Left lung (tissue), 10 donors: ENCODE measurements around the gene POMC. TPM values are rescaled to one million over a fixed set of nuclear protein-coding genes. Genes with fewer than 3 reads are reported as not detected.
"Not testable (repeated sequence)": the region's sequence is repeated elsewhere in the genome, so short reads cannot be mapped to it uniquely, and the experiment has no call there.

Experiments
- ATAC-seq: fragments of 200-7000 bp; cut with Tn5 transposase; one replicate; pipeline ENCODE4 v1.9.1; 2020; ENCODE audit warnings: moderate library complexity
- DNase-seq, 4 donors: peaks; one replicate each; pipeline ENCODE4 v3.0.0-alpha.2; 2013 to 2020
- H3K27ac ChIP-seq, 2 donors: fragments of 200-600 bp; sonication (generic) in 1 of 2; one replicate each; pipeline versions ENCODE4 v1.5.0 to v1.8.0; 2020 to 2021
- H3K27me3 ChIP-seq, 2 donors: fragments of 200-600 bp; sonication (generic) in 1 of 2; one replicate each; pipeline versions ENCODE4 v1.5.0 to v1.8.0; 2020 to 2021
- H3K36me3 ChIP-seq, 2 donors: fragments of 200-600 bp; sonication (generic) in 1 of 2; one replicate each; pipeline versions ENCODE4 v1.5.0 to v1.8.0; 2020 to 2021
- H3K4me1 ChIP-seq, 2 donors: fragments of 200-600 bp; one replicate each; pipeline ENCODE4 v1.8.0; 2021
- H3K4me3 ChIP-seq, 2 donors: fragments of 200-600 bp; sonication (generic) in 1 of 2; one replicate each; pipeline versions ENCODE4 v1.5.0 to v1.8.0; 2020 to 2021; ENCODE audit warnings: mild to moderate bottlenecking in 1 of 2
- H3K9me3 ChIP-seq, 2 donors: fragments of 200-600 bp; sonication (generic) in 1 of 2; one replicate each; pipeline versions ENCODE4 v1.5.0 to v1.8.0; 2020 to 2021
- intact Hi-C, 2 donors: fragments of 100-400 bp; cut with DNase I; formaldehyde crosslinking; loops; one replicate each; pipeline versions ENCODE4 v1.11.2 to v1.14.2; 2022
- polyA plus RNA-seq, 6 donors: library from polyadenylated mRNA; unstranded; fragments of 120-200 nt; gene quantifications; one replicate each; pipeline ENCODE4 v1.2.1, GENCODE V29; 2013; ENCODE audit not compliant: insufficient read length in 6 of 6
- total RNA-seq, 2 donors: library from RNA; stranded (reverse); fragmentation: NEBNext Ultra II Directional; extraction: Animal tissue kit (Norgen Biotek cat#: 25700); gene quantifications; one replicate each; pipeline ENCODE4 v1.2.1, GENCODE V29; 2021
- TF ChIP-seq, protein P1 (sequence below), 2 donors: fragments of 200-600 bp; sonication (generic) in 1 of 2; IDR thresholded peaks; one replicate each; pipeline versions ENCODE4 v1.5.0 to v1.8.0; 2021; ENCODE audit warnings: antibody characterized with exemption in 2 of 2
- donor health status: DM: no; HTN: yes; CAD: no.
- donor health status: DM: no; HTN: no; CAD: no.

POMC gene
- total and polyA plus RNA-seq, 8 donors, result 0.74 to 3.7 (median 1.8) TPM

GRCh38 chr2:25170888-25171287, 2.5 kb upstream of the POMC start:
- H3K4me3 ChIP-seq, result no peak overlapping the region
- TF ChIP-seq, protein P1, sequence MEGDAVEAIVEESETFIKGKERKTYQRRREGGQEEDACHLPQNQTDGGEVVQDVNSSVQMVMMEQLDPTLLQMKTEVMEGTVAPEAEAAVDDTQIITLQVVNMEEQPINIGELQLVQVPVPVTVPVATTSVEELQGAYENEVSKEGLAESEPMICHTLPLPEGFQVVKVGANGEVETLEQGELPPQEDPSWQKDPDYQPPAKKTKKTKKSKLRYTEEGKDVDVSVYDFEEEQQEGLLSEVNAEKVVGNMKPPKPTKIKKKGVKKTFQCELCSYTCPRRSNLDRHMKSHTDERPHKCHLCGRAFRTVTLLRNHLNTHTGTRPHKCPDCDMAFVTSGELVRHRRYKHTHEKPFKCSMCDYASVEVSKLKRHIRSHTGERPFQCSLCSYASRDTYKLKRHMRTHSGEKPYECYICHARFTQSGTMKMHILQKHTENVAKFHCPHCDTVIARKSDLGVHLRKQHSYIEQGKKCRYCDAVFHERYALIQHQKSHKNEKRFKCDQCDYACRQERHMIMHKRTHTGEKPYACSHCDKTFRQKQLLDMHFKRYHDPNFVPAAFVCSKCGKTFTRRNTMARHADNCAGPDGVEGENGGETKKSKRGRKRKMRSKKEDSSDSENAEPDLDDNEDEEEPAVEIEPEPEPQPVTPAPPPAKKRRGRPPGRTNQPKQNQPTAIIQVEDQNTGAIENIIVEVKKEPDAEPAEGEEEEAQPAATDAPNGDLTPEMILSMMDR (IDR thresholded peaks at IDR 0.05), result no peak
- H3K36me3 ChIP-seq, result no peaks in the 10 kb centered on the region
- H3K9me3 ChIP-seq, result no peaks in the 10 kb centered on the region
- intact Hi-C loops, result no loop called here
- peaks cover 8 to 18% of the 10 kb centered on the region in 2 donors for H3K4me1 ChIP-seq
- H3K27me3 ChIP-seq, result peaks cover 41 to 73% of the 10 kb centered on the region in 2 donors
- no peak for ATAC-seq
- no peak for DNase-seq
- H3K27ac ChIP-seq, result no peak overlapping the region

DNA sequence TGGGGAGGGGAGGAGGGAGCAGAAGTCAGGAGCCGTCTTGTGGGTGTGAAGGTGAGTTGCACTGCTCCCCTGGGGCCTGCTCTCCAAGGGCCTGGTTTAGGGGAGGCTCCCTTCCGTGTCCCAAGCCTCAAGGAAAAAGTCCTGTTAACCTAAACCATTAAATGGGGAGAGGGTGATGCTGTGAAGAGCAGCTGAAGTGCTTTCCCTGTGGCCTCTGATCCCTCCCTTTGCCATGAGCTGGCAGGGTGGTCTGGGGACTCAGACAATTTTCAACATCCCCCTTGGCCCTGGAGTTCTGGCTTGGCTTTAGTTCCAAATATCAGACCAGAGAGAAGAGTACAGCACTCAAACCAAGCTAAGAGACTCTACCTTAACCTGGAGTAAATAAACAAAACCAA, 692 bp upstream of the POMC start:
- H3K27ac ChIP-seq, result no peak overlapping the region
- no peak for ATAC-seq
- intact Hi-C loops, result no loop called here
- H3K4me1 ChIP-seq, result peaks cover 8 to 18% of the 10 kb centered on the region in 2 donors
- H3K9me3 ChIP-seq, result no peaks in the 10 kb centered on the region
- H3K27me3 ChIP-seq, result peaks cover 43 to 80% of the 10 kb centered on the region in 2 donors
- DNase-seq, result no peak
- no peak overlapping the region for H3K4me3 ChIP-seq
- TF ChIP-seq, protein P1 (IDR thresholded peaks at IDR 0.05), result no peak
- H3K36me3 ChIP-seq, result no peaks in the 10 kb centered on the region

DNA sequence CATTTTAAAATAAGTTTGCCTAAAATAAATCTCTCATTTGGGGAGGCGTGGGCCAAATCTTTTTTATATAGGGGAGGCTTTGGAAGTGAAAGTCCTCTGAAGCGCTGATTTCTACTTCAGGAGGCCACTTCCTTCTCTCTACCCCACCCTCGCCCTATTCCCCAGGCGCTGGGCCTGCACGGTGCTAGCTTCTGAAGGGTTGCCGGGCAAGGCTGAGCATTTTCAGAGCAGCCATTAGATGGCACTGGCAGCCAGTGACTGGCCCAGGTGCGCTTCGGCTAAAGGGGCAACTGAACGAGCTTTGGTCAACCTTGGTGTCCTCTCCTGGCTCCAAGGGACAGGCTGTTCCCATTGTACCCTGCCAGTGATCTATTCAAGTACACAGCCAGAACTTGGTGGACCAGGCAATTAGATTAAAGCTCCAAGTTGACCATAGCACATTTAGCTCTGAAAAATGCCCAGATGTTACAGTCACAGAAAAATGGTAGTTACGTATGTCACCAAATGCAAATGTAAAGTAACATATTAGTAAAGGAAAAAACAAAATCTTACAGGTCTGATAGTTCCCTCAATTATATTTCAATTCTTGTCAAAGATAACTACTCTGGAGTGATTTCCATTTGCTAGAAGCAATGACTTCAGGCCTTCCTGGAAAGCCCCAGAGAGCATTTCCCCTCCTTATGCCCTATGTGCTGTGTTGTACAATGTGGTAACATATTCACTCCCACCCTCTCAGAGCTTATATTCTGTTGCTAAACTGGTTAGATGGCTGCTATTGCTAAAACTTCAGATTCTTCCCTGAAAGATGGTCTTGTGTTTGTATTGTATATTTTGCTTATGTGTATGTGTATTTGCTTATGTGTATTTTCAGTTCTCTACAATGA, 2.1 kb downstream of the POMC start:
- TF ChIP-seq, protein P1 (IDR thresholded peaks at IDR 0.05), result no peak
- intact Hi-C loops, result no loop called here
- Histone ChIP-seq H3K9me3 (no peaks in the 10 kb centered on the region), H3K27ac (no peak overlapping the region), H3K36me3 (no peaks in the 10 kb centered on the region), H3K4me3 (no peak overlapping the region), H3K4me1 (peaks cover 8 to 18% of the 10 kb centered on the region in 2 donors), H3K27me3 (peaks cover 43 to 88% of the 10 kb centered on the region in 2 donors)
- ATAC-seq (peak; percentile 39), DNase-seq (no peak)

- H3K36me3 ChIP-seq, result no peaks in the 10 kb centered on the region
- peaks cover 8 to 18% of the 10 kb centered on the region in 2 donors for H3K4me1 ChIP-seq
- intact Hi-C loops, result no loop called here
- TF ChIP-seq, protein P1 (IDR thresholded peaks at IDR 0.05), result no peak
- H3K9me3 ChIP-seq, result no peaks in the 10 kb centered on the region
- H3K4me3 ChIP-seq, result no peak overlapping the region
- DNase-seq (no peak), ATAC-seq (no peak)
- peaks cover 39 to 80% of the 10 kb centered on the region in 2 donors for H3K27me3 ChIP-seq
- H3K27ac ChIP-seq, result no peak overlapping the region
These were observed 3.8 kb downstream of the POMC start for GRCh38 chr2:25164561-25164960.

GRCh38 chr2:25162061-25162460, 6.3 kb downstream of the POMC start:
- not testable (repeated sequence) for H3K27ac ChIP-seq, ATAC-seq

More at GRCh38 chr2:25162061-25162460, 6.3 kb downstream of the POMC start:
- H3K4me3 ChIP-seq, result peak overlapping the region in 1 of 2 donors; percentile 48
- H3K36me3 ChIP-seq, H3K4me1 ChIP-seq, DNase-seq, H3K9me3 ChIP-seq, intact Hi-C loops: not testable (repeated sequence)
- H3K27me3 ChIP-seq, result peaks cover 14 to 55% of the 10 kb centered on the region in 2 donors
